HG03457 (cell line): Measurements from ENCODE around the gene SLC66A2.

Experiments
- ATAC-seq: cut with Tn5 transposase; IDR thresholded peaks from one replicate; pipeline ENCODE4 v1.9.1; 2021; ENCODE audit warnings: moderate number of reproducible peaks; ENCODE audit not compliant: unreplicated experiment

SLC66A2 gene

DNA sequence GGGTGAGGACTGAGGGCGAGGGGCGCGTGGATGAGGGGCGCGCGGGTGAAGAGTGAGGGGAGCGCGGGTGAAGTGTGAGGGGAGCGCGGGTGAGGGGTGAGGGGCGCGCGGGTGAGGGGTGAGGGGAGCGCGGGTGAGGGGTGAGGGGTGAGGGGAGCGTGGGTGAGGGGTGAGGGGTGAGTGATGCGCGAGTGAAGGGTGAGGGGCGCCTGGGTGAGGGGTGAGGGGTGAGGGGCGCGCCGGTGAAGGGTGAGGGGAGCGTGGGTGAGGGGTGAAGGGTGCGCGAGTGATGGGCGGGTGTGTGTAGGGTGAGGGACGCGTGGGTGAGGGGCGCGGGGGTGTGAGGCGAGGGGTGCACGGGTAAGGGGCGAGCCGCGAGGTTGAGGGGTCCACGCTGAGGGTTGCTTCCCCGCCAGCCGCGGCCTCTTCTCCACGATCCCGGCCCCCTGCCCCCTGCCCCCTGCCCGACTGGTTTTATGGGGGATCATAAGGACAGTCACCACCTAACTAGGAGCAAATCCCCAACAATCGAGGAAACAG, 1.1 kb upstream of the SLC66A2 start:
- no peak for ATAC-seq

DNA sequence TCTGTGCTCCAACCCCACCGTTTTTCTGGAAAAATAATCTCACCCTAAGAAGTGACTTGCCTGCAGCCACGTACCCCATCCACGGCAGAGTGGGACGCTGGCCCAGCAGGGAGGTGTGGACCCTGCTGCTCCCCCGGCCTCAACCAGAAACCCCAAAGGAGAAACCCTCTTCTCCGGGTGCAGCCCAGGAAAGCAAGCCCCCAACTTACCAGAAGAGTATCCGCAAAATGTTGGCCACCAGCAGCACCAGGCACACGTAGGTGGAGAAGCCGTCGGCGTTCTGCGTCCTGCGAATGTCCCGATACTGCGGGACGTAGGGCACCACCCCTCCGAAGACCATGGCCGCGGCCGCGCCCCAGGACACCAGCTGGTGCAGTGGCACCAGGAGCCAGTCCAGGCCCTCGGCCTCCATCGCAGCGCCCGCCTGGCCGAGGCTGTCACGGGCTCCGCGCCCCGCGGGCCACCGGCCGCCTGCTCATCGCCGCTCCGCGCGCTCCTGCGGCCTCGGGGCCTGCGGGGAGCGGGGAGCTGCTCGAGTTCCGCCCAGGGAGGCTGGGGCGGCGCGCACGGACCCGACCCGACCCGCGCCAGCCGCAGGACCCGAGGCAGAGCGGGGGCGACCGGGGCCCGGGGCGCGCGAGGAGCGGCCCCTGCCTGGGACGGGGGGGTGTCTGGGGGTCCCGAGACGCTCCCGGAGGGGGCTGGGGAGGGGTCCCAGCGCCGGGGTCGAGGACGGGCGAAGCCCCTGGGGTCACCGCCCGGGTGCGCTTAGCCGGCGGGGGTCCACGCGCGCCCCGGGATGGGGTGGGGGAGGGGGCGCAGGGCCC, 725 bp downstream of the SLC66A2 start:
- peak; percentile 19 for ATAC-seq

DNA sequence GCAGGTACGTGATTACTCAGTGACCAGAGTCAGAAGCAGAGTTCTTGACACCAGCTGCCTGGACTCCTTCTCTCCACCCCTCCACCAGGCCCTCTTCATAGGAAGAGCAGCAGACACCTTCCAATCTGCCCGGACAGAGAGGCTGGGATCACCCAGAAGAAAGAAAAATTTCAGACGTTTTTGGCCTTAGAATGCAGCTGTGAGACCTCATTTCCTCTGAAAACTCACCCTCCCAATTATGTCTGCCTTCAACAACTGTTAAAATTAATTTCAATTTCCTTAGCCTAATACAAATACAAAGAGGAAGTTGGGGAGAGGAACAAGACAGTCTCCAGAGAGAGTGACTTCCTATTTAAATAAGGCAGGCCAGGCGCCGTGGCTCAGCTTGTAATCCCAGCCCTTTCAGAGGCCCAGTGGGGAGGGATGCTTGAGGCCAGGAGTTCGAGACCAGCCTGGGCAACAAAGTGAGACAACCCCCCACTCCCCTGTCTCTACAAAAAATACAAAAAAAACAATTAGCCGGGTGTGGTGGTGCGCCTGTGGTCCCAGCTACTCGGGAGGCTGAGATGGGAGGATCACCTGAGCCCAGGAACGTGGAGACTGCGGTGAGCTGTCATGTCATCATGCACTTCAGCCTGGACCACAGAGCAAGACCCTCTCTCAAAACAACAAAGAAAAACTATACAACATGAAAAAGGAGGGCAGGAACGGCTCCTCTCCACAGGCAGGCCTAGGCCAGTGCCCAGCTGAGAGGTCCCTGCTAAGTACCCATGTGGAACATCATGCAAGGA, 1.6 kb downstream of the SLC66A2 start:
- no peak for ATAC-seq

DNA sequence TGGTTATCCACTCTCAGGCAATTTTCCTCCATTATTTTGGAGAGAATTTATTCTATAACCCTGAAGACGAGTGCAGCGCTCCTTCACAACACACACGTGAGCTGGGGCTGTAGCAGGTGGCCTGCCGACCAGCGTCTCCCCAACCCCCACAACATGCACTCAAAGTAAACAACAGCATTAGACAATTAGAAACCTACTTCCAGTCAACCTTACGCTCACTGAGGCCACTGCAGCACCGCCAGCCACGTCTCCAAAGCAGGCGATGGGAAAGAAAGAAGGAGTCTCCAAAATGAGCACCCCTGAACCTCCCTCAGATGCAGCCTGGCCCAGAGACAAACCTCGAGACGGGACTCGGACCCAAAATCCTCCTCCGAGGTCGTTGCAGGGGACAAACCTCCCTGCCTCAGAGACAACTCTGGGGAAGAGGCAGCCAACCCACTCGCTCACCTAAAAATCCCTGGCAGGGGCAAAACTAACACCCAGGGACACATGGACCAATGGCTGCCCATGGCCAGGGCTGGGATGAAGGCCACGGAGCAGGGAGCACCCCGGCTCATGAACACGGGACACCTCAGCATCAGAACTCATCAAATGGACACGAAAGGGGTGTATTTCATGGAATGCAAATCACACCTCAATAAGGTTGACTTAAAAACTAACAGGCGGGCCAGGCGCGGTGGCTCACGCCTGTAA, 2.6 kb downstream of the SLC66A2 start:
- no peak for ATAC-seq

DNA sequence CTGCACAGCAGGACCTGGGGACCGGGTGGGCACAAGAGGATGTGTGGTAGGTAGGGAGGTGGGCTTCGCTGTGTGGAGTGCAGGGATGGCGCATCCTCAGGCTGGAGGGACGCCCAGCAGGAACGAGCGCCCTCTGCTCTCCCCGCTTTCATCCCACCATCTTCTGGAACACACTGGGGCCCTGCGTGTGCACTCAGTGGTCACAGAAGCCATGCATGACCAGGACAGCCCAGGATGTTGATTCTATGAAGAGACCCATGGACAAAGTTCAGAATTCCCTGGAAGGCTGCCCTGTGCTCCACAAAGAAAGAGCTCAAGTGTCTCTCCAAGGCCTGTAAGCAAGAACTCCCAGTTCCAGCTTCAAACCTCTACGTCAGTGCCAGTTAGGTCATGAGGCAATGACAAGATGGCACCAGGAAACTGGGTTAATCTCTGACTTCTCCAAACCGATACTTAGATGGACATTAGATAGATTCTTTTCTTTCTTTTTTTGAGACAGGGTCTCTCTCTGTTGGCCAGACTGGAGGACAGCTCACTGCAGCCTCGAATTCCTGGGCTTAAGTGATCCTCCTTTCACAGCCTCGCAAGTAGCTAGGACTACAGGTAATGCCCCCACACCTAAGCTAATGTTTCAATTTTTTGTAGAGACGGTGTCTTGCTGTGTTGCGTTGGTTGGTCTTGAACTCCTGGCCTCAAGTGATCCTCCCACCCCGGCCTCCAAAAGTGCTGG, 3.4 kb downstream of the SLC66A2 start:
- no peak for ATAC-seq

DNA sequence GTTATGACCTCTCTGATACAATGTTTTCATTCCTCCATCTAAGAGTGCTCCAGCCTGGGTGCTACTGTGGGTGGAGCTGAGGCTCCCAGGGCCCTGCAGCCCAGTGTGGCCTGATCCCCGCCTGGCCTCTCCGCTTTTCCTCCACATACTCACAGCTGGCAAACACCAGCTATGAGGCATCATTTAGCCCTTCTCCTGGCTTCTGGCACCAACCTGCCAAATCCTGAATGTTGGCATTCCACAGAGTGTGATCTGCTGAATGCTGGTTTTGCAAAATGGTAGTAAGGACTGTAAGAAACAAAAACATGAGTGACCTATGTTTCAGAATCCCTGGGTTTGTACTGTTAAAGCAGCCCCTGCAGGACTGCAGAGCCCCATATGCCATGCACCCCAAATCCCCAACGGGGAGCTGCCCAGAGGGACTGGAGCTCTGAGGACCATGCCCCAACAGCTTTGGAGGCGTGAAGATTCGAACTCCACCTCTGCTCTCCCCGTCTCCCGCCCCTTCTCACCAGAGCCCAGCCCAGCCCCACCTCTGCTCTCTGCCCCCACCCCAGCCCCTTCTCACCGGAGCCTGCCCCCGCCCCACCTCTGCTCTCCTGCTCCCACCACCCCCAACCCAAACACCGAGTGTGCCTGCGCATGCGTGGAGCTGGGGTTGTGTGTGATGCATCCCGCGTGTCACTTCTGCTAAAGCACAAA, 4.2 kb downstream of the SLC66A2 start:
- no peak for ATAC-seq

DNA sequence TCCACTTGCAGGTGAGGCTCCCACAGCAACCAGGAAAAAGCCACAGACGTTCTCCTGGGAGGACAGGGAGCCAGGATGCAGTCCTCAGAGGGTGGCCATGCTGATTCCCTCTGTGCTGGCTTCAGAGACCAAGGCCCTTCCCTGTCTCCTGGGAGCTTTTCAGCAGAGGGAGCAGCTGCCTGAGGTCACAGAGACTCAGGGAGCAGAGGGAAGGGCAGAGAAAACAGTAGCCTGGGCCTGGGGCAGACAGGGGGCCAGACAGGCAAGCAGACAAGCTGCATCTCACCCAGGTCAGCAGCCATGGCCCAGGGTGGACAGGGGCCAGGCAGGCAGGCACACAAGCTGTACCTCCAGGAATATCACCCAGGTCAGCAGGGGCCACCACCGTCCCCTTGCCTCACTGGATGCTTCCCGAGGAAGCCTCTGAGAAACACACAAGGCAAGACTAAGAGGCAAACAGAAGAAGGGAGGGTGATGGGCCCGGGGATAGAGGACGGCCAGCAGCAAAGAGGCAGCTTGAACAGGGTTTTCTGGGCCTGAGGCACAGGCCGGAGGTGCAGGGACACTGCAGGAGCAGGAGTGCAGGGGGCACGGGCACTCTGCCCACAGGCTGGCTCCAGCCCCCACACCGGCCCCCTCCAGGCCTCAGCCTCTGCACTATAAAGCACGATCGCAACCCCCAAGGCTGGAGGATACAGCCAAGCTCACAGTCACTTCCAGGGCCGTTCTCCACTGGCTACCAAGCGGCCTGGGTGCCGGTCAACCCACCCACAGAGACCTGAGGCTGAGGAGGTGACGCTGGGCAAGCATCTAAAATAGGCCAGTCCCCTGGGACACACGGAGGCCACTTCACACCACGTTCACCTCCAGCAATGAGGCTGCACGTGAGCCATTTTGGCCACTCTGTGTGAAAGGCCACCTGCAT, 6.1 kb downstream of the SLC66A2 start:
- no peak for ATAC-seq

DNA sequence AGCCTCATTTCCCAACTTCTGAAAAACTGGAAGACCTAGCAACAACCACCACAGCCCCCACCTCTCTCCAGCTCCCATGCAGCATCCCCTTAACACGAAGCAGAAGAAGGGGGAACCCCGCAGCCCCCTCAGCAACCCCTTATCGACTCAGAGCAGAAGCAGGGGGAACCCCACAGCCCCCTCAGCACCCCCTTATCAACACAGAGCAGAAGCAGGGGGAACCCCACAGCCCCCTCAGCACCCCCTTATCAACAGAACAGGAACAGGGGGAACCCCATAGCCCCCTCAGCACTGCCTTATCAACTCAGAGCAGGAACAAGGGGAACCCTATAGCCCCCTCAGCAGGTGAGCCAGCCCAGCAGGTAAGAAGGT, 6.7 kb downstream of the SLC66A2 start:
- no peak for ATAC-seq

DNA sequence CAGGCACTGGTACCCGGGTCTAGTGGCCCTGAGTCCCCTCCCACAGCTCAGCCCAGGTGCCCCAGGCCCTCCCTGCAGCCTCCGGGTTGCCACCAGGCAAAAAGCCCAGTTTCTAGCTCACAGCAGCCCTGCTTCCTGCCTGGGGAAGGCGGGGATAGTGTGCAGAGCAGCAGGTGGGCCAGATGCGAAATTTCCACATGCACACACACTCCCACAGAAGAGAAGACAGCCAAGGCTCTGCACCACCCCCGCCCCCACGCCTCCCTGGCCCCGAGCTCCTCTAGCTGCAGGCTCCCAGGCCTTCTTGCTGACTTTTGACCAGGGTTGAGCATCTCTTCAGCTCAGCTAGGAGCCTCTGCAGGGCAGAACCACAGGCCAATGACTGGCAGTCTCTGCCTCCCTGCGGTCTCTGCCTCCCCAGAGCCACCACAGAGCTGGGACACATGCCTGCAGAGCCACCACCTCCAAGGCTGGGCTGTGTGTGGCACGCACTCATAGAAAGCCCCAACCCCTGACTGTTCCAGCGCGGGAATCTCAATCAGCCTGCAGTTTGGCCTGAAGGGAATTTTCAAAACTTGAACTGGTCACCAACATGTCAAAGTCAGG, 7.2 kb downstream of the SLC66A2 start:
- no peak for ATAC-seq

DNA sequence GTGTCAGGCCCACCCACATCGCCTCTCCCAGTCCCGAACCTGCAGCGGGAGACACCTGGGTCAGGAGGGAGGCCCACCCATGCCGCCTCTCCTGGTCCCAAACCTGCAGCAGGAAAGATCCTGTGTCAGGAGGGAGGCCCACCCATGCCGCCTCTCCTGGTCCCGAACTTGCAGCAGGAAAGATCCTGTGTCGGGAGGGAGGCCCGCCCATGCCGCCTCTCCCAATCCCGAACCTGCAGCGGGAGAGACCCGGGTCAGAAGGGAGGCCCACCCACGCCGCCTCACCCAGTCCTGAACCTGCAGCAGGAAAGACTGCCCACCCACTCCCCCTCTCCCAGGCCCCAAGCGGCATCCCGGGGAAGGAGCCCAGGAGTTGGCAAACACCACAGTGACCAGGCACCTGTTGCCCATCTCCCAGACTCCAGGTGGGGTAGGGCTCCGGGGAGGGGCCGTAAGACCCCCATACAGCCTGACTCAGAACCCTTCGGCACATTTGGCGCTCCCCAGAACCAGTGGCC, 7.8 kb downstream of the SLC66A2 start:
- no peak for ATAC-seq

DNA sequence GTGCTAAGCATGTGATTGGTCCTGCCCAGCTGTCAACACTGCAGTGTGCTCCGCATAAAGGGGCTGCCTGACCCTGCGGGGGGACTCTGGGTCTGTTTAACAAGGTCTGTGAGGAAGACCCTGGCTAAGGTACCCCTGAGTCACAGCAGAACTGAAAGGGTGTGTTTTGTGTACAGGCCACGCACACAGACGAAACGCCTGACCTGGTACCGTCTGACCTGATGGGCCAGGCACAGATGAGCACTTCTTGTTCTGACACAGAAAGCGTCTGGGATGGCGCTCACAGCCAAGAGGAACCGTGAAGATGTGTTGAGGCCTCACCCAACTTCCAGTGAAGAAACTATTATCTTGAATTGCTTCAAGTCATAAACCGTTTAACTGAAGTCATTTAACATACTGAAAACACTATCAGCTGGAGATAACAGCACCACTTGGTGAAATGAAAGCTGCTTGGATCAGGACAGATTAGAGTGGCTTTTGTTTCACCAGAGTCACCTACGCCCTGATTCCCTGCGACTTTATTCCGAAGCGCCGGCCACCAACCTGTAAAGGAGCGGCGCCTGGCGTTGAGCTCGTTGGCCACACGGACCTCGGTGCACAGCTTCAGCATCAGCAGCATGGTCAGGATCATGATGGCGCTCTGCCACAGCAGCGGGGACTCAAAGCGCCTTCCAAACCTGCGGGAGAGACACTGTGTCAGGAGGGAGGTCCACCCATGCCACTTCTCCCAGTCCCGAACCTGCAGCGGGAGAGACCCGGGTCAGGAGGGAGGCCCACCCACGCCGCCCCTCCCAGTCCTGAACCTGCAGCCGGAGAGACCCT, 8.5 kb downstream of the SLC66A2 start:
- ATAC-seq, result no peak

DNA sequence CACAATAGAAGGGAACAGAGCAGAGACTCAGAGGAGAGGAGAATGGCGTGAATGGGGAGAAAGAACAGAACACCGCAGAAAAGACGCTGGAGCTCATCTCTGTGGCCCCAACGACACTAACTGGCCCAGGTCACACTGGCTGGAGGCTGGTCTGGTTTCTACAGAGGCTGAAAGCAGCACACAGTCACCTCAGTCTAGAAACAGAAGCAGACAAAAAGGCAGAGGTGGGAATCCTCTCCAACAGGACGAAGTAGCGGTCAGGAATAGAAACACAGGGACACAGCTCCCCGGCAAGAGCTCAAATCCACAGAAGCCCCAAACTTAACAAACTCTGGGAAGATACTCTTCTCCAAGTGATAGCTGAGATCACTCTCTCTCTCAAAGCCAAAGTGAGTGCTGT, 9.2 kb downstream of the SLC66A2 start:
- ATAC-seq, result no peak

DNA sequence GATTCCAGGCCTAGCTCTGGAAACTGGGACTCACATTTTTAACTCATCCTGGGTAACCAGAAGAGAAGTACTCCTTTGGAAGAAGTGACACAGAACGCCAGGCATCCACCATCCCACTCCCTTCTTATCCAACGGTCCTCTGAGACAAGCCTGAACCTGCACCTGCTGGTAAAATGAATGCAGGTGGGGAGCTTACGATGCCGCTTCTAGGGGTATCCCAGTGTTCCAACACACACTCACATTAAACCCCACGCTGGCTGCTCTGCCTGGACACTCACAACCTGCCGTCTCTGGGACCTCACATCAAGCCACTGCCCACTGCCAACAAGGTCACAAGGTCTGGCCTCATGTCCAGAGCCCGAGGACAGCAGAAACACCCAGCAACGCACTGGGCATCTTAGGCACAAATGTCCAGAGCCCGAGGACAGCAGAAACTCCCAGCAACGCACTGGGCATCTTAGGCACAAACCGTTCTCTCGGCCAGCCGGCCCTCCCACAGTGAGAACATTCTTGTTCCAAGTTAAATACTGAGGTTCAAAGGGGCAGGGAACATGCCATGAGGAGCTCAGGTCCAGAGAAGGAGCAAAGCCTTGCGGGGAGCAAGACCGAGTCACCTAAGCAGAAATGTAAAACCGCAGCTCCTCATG, 9.9 kb downstream of the SLC66A2 start:
- ATAC-seq, result no peak

DNA sequence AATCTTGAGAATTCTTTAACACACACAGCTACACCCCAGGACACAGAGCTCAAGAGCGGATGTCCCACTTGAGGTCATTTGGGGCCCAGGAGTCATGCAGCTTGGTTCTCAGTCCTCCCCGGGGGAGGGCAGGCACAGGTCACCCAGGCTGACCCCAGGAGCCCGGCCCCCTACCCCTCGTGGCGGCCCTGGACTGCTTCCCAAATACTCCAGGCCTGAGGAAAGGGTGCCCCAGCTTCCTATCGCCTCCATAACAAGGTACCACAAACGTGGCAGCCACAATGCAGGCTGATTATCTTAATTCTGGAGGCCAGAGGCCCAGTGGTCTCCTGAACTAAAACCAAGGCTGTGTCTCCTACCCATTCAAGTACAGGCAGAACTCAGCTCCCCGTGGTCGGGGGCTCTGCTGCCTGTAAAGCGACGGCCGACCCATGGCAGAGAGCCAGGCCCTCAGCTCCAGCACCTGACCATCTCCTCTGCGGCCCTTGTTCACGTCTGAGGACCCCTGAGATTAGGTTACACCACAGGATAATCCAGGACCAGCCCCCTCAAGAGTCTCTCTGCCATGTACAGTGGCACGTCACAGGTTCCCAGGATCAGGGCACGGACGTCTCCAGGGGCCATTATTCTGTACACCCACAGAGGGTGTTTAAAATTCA, 10.5 kb downstream of the SLC66A2 start:
- no peak for ATAC-seq

DNA sequence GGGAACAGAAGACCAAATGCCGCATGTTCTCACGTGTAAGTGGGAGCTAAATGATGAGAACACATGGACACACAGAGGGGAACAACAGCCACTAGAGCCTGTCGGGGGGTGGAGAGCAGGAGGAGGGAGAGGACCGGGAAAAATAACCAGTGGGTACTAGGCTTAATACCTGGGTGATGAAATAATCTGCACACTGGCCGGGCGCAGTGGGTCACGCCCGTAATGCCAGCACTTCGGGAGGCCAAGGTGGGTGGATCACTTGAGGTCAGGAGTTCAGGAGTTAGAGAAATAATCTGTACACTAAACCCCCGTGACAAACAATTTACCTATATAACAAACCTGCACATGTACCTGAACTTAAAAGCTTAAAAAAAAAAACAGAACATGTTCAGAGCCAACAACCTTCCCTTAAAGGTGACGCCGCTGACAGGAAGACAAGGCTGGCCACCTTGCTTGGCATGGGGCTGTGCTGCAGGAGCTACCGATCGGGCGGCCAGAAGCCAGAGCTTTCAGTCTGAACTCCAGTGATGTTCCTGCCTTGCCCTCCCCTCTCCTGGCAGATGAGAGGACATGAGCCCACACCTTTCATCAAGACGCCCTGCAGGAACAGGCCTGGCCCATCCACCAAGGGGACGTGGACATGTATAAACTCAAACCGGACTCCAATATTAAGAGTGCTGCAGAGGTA, 11.2 kb downstream of the SLC66A2 start:
- no peak for ATAC-seq

DNA sequence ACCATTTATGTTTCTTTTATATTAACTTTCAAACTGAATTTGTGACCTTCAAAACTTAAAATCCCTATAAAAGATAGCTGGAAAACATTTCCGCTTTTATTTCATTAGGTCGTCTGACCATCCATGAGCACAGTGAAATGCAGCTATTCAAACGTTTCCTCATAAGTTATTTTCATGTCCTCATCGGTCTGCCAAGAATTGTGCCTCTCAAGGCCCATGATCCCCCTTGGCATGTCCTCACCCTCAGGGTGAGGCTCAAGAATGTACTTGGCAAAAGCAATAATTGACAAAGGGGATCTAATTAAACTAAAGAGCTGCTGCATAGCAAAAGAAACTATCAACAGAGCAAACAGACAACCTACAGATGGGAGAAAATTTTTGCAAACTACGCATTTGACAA, 12.4 kb downstream of the SLC66A2 start:
- no peak for ATAC-seq
